Measurements from ENCODE around the gene IL4R. TPM values are rescaled to one million over a fixed set of nuclear protein-coding genes. Genes with fewer than 3 reads are reported as not detected.

Gene IL4R
- polyA plus RNA-seq, 5 donors = 27.7 to 37.6 (median 34.4) TPM

GRCh38 chr16:27312580-27313421 is 973 bp upstream of the IL4R start:
- no peak for DNase-seq

GRCh38 chr16:27314161-27314723 is 468 bp downstream of the IL4R start:
- DNase-seq = peak; percentile 67

- DNase-seq = no peak
Measured at GRCh38 chr16:27314986-27315332, 1.2 kb downstream of the IL4R start.

- no peak for DNase-seq
Measured at GRCh38 chr16:27315333-27316037, 1.7 kb downstream of the IL4R start.

GRCh38 chr16:27316038-27316680 is 2.4 kb downstream of the IL4R start:
- no peak for DNase-seq

- DNase-seq = no peak
Measured at GRCh38 chr16:27317320-27317719, 3.5 kb downstream of the IL4R start.

GRCh38 chr16:27317738-27318391 is 4.1 kb downstream of the IL4R start:
- no peak for DNase-seq

GRCh38 chr16:27318392-27319256 is 4.8 kb downstream of the IL4R start:
- peak in 1 of 2 donors; percentile 38 for DNase-seq

- DNase-seq = no peak
Measured at GRCh38 chr16:27319257-27319965, 5.6 kb downstream of the IL4R start.

DNA sequence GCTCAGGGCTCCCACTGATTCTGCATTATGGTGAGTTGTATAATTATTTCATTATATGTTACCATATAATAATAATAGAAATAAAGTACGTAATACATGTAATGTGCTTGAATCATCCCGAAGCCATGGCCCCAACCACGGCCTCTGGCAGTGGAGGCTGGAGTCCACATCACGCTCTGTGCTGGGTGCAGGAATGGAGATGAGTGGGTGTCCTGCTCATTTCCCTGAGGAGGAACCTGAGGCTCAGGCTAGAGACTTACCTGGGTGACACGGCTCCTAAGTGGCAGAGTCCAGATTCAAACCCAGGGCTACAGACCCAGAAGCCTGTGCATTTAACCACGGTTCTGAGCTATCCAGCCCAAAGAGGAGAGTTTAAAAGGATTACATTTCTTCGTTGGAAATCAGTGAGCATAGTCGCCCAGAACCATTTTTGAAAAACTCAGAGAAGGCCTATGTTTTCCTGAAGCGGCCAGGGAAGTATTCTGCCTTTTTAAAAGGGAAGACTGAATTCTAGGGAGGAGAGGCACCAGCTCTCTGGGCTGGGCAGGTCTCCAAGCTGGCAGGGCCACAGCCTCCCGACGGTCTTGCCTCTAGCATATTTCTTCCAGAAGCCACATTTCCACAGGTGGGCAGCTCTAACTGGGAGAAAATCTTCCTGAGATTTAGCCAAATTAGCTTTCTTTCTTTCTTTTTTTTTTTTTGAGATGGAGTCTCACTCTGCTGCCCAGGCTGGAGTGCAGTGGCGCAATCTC is 6.7 kb downstream of the IL4R start:
- no peak for DNase-seq

- no peak for DNase-seq
Measured at GRCh38 chr16:27321013-27321915, 7.5 kb downstream of the IL4R start.

- DNase-seq = no peak
Measured at GRCh38 chr16:27322858-27323780, 9.3 kb downstream of the IL4R start.

DNA sequence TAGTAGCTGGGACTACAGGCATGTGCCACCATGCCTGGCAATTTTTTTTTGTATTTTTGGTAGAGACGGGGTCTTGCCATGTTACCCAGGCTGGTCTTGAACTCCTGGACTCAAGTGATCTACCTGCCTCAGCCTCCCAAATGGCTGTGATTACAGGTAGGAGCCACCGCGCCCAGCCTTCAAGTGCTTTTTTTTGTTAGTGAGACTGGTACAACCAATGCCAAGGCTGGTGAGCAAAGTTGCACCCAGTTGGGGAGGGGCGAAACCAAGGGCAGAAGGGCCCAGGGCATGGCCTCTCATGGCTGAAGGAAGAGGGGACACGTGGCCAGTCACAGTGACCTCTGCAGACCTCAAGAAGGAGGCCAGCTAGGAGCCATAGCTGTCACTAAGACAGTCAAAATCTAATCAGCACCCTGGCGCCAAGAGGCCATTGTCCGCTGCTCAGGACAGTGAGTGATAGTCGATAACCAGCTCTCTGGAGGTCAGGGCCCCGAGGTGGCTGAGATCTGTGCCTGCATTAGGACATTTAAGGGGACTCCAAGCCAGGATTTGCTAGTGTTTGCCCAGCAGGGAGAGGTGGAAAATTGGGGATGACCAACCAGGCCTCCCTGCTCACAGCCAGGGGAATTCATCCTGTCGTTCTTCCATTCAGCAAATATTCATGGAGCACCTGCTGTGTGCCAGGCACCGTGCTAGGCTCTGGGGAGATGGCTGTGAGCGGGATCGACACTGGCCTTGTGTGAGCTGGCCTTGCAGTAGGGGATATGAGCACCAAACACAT is 10.2 kb downstream of the IL4R start:
- DNase-seq = no peak

DNA sequence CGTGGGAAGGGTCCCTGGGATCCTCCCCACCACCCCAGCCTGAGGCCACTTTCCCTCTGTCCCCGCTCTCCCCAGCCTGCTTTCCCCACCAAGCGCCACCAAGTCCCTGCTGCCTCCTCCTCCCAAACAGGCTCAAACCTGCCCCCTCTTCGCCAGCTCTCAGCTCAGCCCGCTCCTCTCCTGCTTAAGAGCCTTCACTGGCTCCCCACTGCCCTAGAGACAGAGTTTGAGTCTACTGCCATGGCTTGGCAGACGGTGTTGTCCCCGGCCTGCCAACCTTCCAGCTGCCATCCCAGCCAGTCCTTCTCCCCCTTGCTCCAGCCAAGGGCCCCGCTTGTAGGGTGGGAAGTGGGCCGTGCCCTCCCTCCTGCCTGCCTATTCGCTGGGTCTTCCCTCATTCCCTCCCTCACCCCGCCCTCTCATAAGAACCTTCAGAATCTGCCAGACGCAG is 11.1 kb downstream of the IL4R start:
- no peak for DNase-seq

DNA sequence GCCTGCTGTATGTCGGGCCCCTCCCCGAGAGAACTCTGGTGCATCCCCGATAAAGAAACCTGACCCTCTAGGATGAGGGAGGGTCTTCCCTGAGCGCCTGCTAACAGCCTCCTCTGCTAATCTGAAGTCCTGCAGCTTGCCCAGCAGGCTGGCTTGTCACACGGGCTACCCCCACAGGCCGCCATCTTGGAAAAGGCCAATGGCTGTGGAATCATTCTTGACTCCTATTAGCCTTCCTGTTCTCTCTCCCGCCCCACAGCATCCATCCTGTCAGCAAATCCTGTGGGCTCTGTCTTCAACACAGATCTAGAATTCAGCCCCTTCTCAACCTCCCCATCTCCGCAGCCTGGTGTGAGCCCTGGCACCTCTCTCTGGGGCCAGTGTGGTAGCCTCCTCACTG is 12.0 kb downstream of the IL4R start:
- no peak for DNase-seq

DNA sequence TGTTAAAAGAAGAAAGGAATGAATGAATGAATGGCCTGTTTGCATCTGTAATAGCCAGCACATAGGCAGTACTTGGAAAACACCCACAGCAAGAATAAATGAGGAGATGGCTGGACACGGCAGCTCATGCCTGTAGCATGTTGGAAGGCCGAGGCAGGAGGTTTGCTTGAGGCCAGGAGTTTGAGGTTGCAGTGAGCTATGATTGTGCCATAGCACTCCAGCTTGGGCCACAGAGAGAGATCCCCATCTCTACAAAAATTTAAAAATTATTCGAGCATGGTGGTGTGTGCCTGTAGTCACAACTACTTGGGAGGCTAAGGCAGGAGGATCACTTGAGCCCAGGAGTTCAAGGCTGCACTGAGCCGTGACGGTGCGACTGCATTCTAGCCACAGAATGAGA is 12.5 kb downstream of the IL4R start:
- no peak for DNase-seq

Measured in right lung (tissue), 5 donors.